ENCODE results near the gene ACO1. TPM values are rescaled to one million over a fixed set of nuclear protein-coding genes. Genes with fewer than 3 reads are reported as not detected.

ACO1 gene
- total and polyA plus RNA-seq, 9 of the 15 experiments (the other 6 are each of a cell fraction or from before 2014, with no cell fraction given) = 0.96 to 29.7 (median 16.9) TPM

GRCh38 chr9:32414856-32415255, 30.4 kb downstream of the ACO1 start:
- Histone ChIP-seq H3K4me2 (ENCODE audit: insufficient read depth, low read length) (no peak overlapping the region), H3K27ac (ENCODE audit: extremely low read depth, low read depth, low read length) (no peak overlapping the region), H3K9me3 (replicated peaks; ENCODE audit: control insufficient read depth, insufficient read depth, low read depth, low read length) (no peaks in the 10 kb centered on the region), H3K4me3 (no peak overlapping the region), H3K36me3 (ENCODE audit: control insufficient read depth, insufficient read depth, low read length) (peaks cover 6% of the 10 kb centered on the region; the same call in 1 of the 3 replicates), H4K20me1 (replicated peaks; ENCODE audit: control insufficient read depth, insufficient read depth, low read length) (no peaks in the 10 kb centered on the region), H2AFZ (ENCODE audit: low read depth, low read length) (no peak overlapping the region), H3K4me1 (replicated peaks in 1 of 2; ENCODE audit: control insufficient read depth in 2 of 2, insufficient read depth in 2 of 2, low read length in 2 of 2) (no peaks in the 10 kb centered on the region), H3K9ac (ENCODE audit: insufficient read depth in 1 of 2, low read depth in 2 of 2, low read length in 2 of 2) (no peak overlapping the region), H3K79me2 (ENCODE audit: control insufficient read depth, insufficient read depth, low read length) (no peaks in the 10 kb centered on the region), H3K27me3 (ENCODE audit: control insufficient read depth in 2 of 2, insufficient read depth in 2 of 2, low read length in 2 of 2) (no peaks in the 10 kb centered on the region), H3K9me1 (ENCODE audit: control insufficient read depth, insufficient read depth, low read length) (no peaks in the 10 kb centered on the region)
- FAIRE-seq = no peak
- intact Hi-C loops (cut with micrococcal nuclease) (no loop called here), in situ Hi-C loops (cut with MboI) (no loop called here)
- TF ChIP-seq TGIF2 (CRISPR knock-in tag; IDR thresholded peaks at IDR 0.05) (no peak), SRSF9 (IDR thresholded peaks at IDR 0.05; ENCODE audit: borderline replicate concordance, low read depth, low read length) (no peak), USF1 (CRISPR knock-in tag; IDR thresholded peaks at IDR 0.05) (no peak), SIX5 (IDR thresholded peaks at IDR 0.05; ENCODE audit: borderline replicate concordance in 1 of 2, insufficient read depth in 1 of 2, low read depth in 1 of 2, low read length in 2 of 2) (no peak)
- POLR2A ChIA-PET = interaction anchor here (0.6 to 0.8 kb wide), 2 partner anchors 12 to 1555 kb away, joined by 3 read pairs; no protein-coding TSS in a partner anchor
- 56% methylated on average over 2 of the region's 2 CpGs for WGBS (ENCODE audit: insufficient coverage, low coverage, missing lambda C conversion rate)
- ATAC-seq = no peak
- BruUV-seq (replicated peaks) = no TSS peak
- CTCF ChIA-PET (ENCODE audit: low intra/inter-chr PET ratio) = no interaction called here
- no peak for DNase-seq (ENCODE audit: extremely low read depth in 1 of 4, low spot score in 3 of 4)

- in situ Hi-C loops (cut with MboI) = no loop called here
These were observed 35.5 kb downstream of the ACO1 start for GRCh38 chr9:32419921-32420320.

More at GRCh38 chr9:32419921-32420320, 35.5 kb downstream of the ACO1 start:
- Histone ChIP-seq H3K4me3 (no peak overlapping the region), H3K9me3 (replicated peaks; ENCODE audit: control insufficient read depth, insufficient read depth, low read depth, low read length) (no peaks in the 10 kb centered on the region), H3K27ac (ENCODE audit: extremely low read depth, low read depth, low read length) (no peak overlapping the region), H3K9me1 (ENCODE audit: control insufficient read depth, insufficient read depth, low read length) (no peaks in the 10 kb centered on the region), H3K4me1 (replicated peaks in 1 of 2; ENCODE audit: control insufficient read depth in 2 of 2, insufficient read depth in 2 of 2, low read length in 2 of 2) (no peaks in the 10 kb centered on the region), H3K36me3 (ENCODE audit: control insufficient read depth, insufficient read depth, low read length) (peaks cover 21% of the 10 kb centered on the region; the same call in 2 of the 3 replicates), H3K27me3 (ENCODE audit: control insufficient read depth in 2 of 2, insufficient read depth in 2 of 2, low read length in 2 of 2) (no peaks in the 10 kb centered on the region), H4K20me1 (replicated peaks; ENCODE audit: control insufficient read depth, insufficient read depth, low read length) (no peaks in the 10 kb centered on the region), H3K4me2 (ENCODE audit: insufficient read depth, low read length) (no peak overlapping the region), H3K9ac (ENCODE audit: insufficient read depth in 1 of 2, low read depth in 2 of 2, low read length in 2 of 2) (no peak overlapping the region), H2AFZ (ENCODE audit: low read depth, low read length) (no peak overlapping the region), H3K79me2 (ENCODE audit: control insufficient read depth, insufficient read depth, low read length) (no peaks in the 10 kb centered on the region)
- DNase-seq (ENCODE audit: extremely low read depth in 1 of 4, low spot score in 3 of 4) (no peak), FAIRE-seq (no peak), ATAC-seq (no peak)
- TF ChIP-seq SAFB2 (IDR thresholded peaks at IDR 0.05; ENCODE audit: borderline replicate concordance, low read depth, low read length, severe bottlenecking) (no peak), SIX5 (IDR thresholded peaks at IDR 0.05; ENCODE audit: borderline replicate concordance in 1 of 2, insufficient read depth in 1 of 2, low read depth in 1 of 2, low read length in 2 of 2) (no peak), E2F4 (CRISPR knock-in tag; IDR thresholded peaks at IDR 0.05; ENCODE audit: low read depth) (no peak), ZKSCAN3 (CRISPR knock-in tag; IDR thresholded peaks at IDR 0.05) (no peak), CHD1 (IDR thresholded peaks at IDR 0.05; ENCODE audit: low read length) (no peak), RBM39 (optimal IDR thresholded peaks at IDR 0.05; ENCODE audit: low read depth, low read length) (no peak), ZNF395 (CRISPR knock-in tag; IDR thresholded peaks at IDR 0.05) (no peak)
- WGBS (ENCODE audit: insufficient coverage, low coverage, missing lambda C conversion rate) = 96% methylated on average over 2 of the region's 2 CpGs
- no TSS peak for BruUV-seq (replicated peaks)
- intact Hi-C loops (cut with micrococcal nuclease) = no loop called here
- ChIA-PET CTCF (ENCODE audit: low intra/inter-chr PET ratio) (no interaction called here), POLR2A (no interaction called here)

Measured in K562 (cell line).